ENCODE data around the gene ELL. TPM values are rescaled to one million over a fixed set of nuclear protein-coding genes. Genes with fewer than 3 reads are reported as not detected.

ELL gene
- total RNA-seq, 2 experiments from 2014 or later: 46.2 to 46.8 TPM

- peaks cover 33% of the 10 kb centered on the region for H3K36me3 ChIP-seq (ENCODE audit: insufficient read depth, low read length)
- POLR2A ChIA-PET: interaction anchor here (0.6 to 1.0 kb wide), 2 partner anchors 22 to 98 kb away, joined by 3 read pairs; no protein-coding TSS in a partner anchor
- peak in 4 of 14 experiments; percentile 49 to 86 (median 80) for DNase-seq
- H3K9me3 Mint-ChIP-seq: no peaks in the 10 kb centered on the region
- peak overlapping the region; percentile 43 to 58 for H3K27ac ChIP-seq (ENCODE audit: low read depth in 1 of 2, low read length in 2 of 2)
- TF ChIP-seq, protein P1, sequence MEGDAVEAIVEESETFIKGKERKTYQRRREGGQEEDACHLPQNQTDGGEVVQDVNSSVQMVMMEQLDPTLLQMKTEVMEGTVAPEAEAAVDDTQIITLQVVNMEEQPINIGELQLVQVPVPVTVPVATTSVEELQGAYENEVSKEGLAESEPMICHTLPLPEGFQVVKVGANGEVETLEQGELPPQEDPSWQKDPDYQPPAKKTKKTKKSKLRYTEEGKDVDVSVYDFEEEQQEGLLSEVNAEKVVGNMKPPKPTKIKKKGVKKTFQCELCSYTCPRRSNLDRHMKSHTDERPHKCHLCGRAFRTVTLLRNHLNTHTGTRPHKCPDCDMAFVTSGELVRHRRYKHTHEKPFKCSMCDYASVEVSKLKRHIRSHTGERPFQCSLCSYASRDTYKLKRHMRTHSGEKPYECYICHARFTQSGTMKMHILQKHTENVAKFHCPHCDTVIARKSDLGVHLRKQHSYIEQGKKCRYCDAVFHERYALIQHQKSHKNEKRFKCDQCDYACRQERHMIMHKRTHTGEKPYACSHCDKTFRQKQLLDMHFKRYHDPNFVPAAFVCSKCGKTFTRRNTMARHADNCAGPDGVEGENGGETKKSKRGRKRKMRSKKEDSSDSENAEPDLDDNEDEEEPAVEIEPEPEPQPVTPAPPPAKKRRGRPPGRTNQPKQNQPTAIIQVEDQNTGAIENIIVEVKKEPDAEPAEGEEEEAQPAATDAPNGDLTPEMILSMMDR (IDR thresholded peaks at IDR 0.05): no peak
- peak overlapping the region; percentile 26 for H3K4me3 Mint-ChIP-seq
- intact Hi-C loops (cut with DNase I, micrococcal nuclease): no loop called here
- no peaks in the 10 kb centered on the region for H3K9me3 ChIP-seq (ENCODE audit: control insufficient read depth in 1 of 2, insufficient read depth in 1 of 2, low read length in 2 of 2)
- H3K27ac Mint-ChIP-seq: peak overlapping the region; percentile 83
- H3K27me3 ChIP-seq (ENCODE audit: control insufficient read depth in 1 of 2, insufficient read depth in 2 of 2, low read length in 2 of 2): no peaks in the 10 kb centered on the region
- H3K36me3 Mint-ChIP-seq (ENCODE audit: low read depth): peaks cover 21% of the 10 kb centered on the region
- CTCF ChIA-PET: interaction anchor here (0.6 to 2.4 kb wide), 5 partner anchors 13 to 45 kb away, joined by 3 to 6 read pairs (median 5); no protein-coding TSS in a partner anchor
- no peak overlapping the region for H3K4me3 ChIP-seq (ENCODE audit: low read length)
- H3K27me3 Mint-ChIP-seq: no peaks in the 10 kb centered on the region
- H3K4me1 ChIP-seq (ENCODE audit: insufficient read depth, low read length): peaks cover 80% of the 10 kb centered on the region
- ATAC-seq (ENCODE audit: poor library complexity): peak; percentile 80
- peaks cover 50% of the 10 kb centered on the region for H3K4me1 Mint-ChIP-seq (ENCODE audit: low read depth)
Observed at GRCh38 chr19:18475004-18475453, 46.8 kb downstream of the ELL start.

DNA sequence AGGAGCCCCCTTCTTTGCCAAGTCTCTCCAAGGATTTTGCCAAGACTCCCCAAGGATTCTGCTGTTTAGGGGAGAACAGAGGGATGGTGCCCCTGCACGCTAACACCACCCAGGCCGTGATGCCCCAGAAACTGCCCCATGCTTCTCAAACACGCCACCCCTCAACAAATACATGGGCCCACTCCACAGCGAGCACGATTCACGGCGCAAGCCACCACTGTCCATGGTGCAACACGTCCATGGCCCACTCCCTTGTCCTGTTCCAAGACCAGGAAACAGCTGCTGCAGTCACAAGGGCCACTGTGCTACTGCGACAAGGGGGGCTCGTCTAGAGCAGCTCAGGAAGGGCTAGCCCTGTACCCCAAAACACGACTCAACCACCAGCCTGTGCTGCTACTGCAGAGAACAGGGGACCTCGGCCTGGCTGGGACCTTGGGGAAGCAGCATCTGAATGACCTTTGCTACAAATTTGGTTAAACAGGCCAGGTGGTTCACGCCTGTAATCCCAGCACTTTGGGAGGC is 47.4 kb downstream of the ELL start:
- DNase-seq: no peak
- H3K4me3 ChIP-seq (ENCODE audit: low read length): no peak overlapping the region
- H3K4me1 ChIP-seq (ENCODE audit: insufficient read depth, low read length): peaks cover 80% of the 10 kb centered on the region
- peaks cover 22% of the 10 kb centered on the region for H3K36me3 Mint-ChIP-seq (ENCODE audit: low read depth)
- CTCF ChIA-PET: interaction anchor here (0.6 to 2.4 kb wide), 5 partner anchors 13 to 46 kb away, joined by 3 to 6 read pairs (median 5); no protein-coding TSS in a partner anchor
- no peaks in the 10 kb centered on the region for H3K9me3 Mint-ChIP-seq
- H3K4me3 Mint-ChIP-seq: no peak overlapping the region
- H3K9me3 ChIP-seq (ENCODE audit: control insufficient read depth in 1 of 2, insufficient read depth in 1 of 2, low read length in 2 of 2): no peaks in the 10 kb centered on the region
- TF ChIP-seq, protein P1 (IDR thresholded peaks at IDR 0.05): no peak
- H3K27ac ChIP-seq (ENCODE audit: low read depth in 1 of 2, low read length in 2 of 2): peak overlapping the region; percentile 43 to 58
- H3K27ac Mint-ChIP-seq: peak overlapping the region; percentile 83
- no peaks in the 10 kb centered on the region for H3K27me3 ChIP-seq (ENCODE audit: control insufficient read depth in 1 of 2, insufficient read depth in 2 of 2, low read length in 2 of 2)
- intact Hi-C loops (cut with DNase I, micrococcal nuclease): loop anchor here (5.0 kb wide), 3 partner anchors 33 to 98 kb away; partner anchors contain the start of gene UBA52 (in 1 of the 2)
- H3K36me3 ChIP-seq (ENCODE audit: insufficient read depth, low read length): peaks cover 33% of the 10 kb centered on the region
- peaks cover 44% of the 10 kb centered on the region for H3K4me1 Mint-ChIP-seq (ENCODE audit: low read depth)
- no peaks in the 10 kb centered on the region for H3K27me3 Mint-ChIP-seq
- ATAC-seq (ENCODE audit: poor library complexity): no peak
- POLR2A ChIA-PET: interaction anchor here (0.6 to 1.0 kb wide), 2 partner anchors 23 to 98 kb away, joined by 3 read pairs; no protein-coding TSS in a partner anchor

DNA sequence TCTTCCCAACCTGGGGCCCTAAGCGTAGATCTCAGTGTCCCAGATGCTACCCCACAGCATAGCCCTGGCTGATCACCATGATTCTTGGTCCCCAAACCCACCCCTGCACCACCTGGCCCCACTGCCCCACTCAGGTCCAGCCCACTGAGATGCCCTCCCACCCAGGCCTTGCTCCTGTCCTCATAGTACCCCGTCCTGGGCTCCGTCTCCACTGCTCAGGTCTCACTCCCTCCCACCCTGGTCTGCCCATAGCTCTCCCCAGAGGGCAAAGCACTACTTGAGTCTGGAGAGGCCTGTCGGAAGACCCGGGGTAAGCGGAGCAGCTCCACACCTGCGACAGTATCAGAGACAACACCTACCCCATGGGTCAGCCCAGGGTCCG is 48.2 kb downstream of the ELL start:
- peak overlapping the region; percentile 39 for H3K27ac Mint-ChIP-seq

More for the DNA sequence above, 48.2 kb downstream of the ELL start:
- Mint-ChIP-seq H3K9me3 (no peaks in the 10 kb centered on the region), H3K4me1 (ENCODE audit: low read depth) (peaks cover 37% of the 10 kb centered on the region), H3K36me3 (ENCODE audit: low read depth) (peaks cover 22% of the 10 kb centered on the region), H3K4me3 (no peak overlapping the region), H3K27me3 (no peaks in the 10 kb centered on the region)
- ChIA-PET CTCF (interaction anchor here (1.9 kb wide), 1 partner anchor 46 kb away, joined by 5 read pairs; no protein-coding TSS in a partner anchor), POLR2A (no interaction called here)
- Histone ChIP-seq H3K36me3 (ENCODE audit: insufficient read depth, low read length) (peaks cover 39% of the 10 kb centered on the region), H3K4me3 (ENCODE audit: low read length) (no peak overlapping the region), H3K4me1 (ENCODE audit: insufficient read depth, low read length) (peaks cover 79% of the 10 kb centered on the region), H3K9me3 (ENCODE audit: control insufficient read depth in 1 of 2, insufficient read depth in 1 of 2, low read length in 2 of 2) (no peaks in the 10 kb centered on the region), H3K27ac (ENCODE audit: low read depth in 1 of 2, low read length in 2 of 2) (no peak overlapping the region), H3K27me3 (ENCODE audit: control insufficient read depth in 1 of 2, insufficient read depth in 2 of 2, low read length in 2 of 2) (no peaks in the 10 kb centered on the region)
- DNase-seq (no peak), ATAC-seq (ENCODE audit: poor library complexity) (no peak)
- intact Hi-C loops (cut with DNase I, micrococcal nuclease): loop anchor here (5.0 kb wide), 3 partner anchors 34 to 99 kb away; partner anchors contain the start of gene UBA52 (in 1 of the 2)
- TF ChIP-seq, protein P1 (IDR thresholded peaks at IDR 0.05): no peak

Data from CD4-positive, alpha-beta T cell (primary cell).